ENCODE results near the gene NT5C.

DNA sequence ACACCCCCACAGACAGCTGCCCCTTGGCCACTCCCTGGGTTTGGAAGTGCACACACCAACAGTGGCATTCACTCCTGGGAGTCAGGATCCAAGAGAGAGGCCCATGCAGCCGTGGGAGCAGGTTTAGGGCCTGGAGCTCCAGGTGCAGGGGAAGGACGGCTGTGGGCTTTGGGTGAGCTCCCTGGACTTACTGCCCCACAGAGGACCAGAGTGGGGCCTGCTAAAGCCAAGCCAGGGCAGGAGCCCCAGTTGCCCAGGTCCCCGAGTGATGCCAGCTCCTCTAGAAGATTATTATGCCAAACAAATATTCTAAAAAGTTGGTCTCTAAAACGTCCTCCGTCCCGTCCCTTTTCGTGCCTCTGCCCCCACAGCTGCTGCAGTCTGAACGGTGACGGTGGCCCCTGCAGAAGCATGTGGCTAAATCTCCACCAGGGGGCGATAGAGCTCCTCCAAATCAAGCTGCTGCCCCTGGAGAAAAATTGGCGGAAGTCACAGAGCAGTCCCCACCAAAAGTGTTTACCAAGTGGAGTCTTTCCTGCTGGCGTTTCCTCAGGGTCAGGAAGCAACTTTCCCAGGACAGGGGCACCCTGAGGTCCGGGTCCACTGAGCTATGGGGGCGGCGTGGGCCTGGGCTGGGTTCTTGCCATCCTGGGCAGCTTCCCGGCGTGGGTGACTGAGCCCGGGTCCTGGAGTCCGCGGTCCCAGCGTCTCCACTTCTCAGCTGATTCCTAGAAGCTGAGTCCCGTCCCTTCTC lies 17.6 kb downstream of the NT5C start:
- TF ChIP-seq YY1 (IDR thresholded peaks at IDR 0.05; ENCODE audit: insufficient read depth, insufficient read length) (no peak), ZNF274 (IDR thresholded peaks at IDR 0.05; ENCODE audit: low read depth, low read length) (no peak), SUZ12 (IDR thresholded peaks at IDR 0.05; ENCODE audit: extremely low read depth, insufficient read depth, insufficient read length) (no peak)

Data from NT2/D1 (cell line).